ENCODE measurements around the gene TNFSF13B. TPM values are rescaled to one million over a fixed set of nuclear protein-coding genes. Genes with fewer than 3 reads are reported as not detected.

The TNFSF13B gene, protein sequence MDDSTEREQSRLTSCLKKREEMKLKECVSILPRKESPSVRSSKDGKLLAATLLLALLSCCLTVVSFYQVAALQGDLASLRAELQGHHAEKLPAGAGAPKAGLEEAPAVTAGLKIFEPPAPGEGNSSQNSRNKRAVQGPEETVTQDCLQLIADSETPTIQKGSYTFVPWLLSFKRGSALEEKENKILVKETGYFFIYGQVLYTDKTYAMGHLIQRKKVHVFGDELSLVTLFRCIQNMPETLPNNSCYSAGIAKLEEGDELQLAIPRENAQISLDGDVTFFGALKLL
- total RNA-seq, result 1 to 10 TPM; 1.1 to 4.5 (median 2.9) TPM
- polyA plus RNA-seq, result 10 to 100 TPM in 1 of 3 donors, 1 to 10 TPM in 2; 1.8 to 11.5 (median 3.7) TPM

DNA sequence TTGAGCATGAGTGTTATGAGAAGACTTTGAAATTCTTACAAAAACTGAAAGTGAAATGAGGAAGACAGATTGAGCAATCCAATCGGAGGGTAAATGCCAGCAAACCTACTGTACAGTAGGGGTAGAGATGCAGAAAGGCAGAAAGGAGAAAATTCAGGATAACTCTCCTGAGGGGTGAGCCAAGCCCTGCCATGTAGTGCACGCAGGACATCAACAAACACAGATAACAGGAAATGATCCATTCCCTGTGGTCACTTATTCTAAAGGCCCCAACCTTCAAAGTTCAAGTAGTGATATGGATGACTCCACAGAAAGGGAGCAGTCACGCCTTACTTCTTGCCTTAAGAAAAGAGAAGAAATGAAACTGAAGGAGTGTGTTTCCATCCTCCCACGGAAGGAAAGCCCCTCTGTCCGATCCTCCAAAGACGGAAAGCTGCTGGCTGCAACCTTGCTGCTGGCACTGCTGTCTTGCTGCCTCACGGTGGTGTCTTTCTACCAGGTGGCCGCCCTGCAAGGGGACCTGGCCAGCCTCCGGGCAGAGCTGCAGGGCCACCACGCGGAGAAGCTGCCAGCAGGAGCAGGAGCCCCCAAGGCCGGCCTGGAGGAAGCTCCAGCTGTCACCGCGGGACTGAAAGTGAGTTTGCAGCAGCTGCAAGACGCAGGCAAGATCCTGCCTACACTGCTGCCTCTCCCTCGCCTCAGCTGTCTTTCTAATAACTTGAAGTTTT, at the start of gene TNFSF13B:
Gene TNFSF13B, plus strand, starts transcription at position 118 of the 728 bp plus-strand sequence. Its CDS starts 178 bp downstream, at position 296.
- Histone ChIP-seq H3K27ac (peak within 1 kb of the TSS; percentile 33 to 63 (median 53)), H3K9me3 (no peaks in the 10 kb centered on the region), H3K36me3 (peaks cover 0 to 5% (median 0%) of the 10 kb centered on the region in 4 donors), H3K4me3 (peak within 1 kb of the TSS; percentile 1 to 46 (median 38)), H3K27me3 (no peaks in the 10 kb centered on the region), H3K4me1 (peaks cover 0 to 8% (median 0%) of the 10 kb centered on the region in 4 donors)
- 7 to 16% methylated on average over 16 of the region's 16 CpGs for WGBS, 2 donors
- DNase-seq, result peak; percentile 62
- TF ChIP-seq, protein P1, sequence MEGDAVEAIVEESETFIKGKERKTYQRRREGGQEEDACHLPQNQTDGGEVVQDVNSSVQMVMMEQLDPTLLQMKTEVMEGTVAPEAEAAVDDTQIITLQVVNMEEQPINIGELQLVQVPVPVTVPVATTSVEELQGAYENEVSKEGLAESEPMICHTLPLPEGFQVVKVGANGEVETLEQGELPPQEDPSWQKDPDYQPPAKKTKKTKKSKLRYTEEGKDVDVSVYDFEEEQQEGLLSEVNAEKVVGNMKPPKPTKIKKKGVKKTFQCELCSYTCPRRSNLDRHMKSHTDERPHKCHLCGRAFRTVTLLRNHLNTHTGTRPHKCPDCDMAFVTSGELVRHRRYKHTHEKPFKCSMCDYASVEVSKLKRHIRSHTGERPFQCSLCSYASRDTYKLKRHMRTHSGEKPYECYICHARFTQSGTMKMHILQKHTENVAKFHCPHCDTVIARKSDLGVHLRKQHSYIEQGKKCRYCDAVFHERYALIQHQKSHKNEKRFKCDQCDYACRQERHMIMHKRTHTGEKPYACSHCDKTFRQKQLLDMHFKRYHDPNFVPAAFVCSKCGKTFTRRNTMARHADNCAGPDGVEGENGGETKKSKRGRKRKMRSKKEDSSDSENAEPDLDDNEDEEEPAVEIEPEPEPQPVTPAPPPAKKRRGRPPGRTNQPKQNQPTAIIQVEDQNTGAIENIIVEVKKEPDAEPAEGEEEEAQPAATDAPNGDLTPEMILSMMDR (IDR thresholded peaks at IDR 0.05), result no peak
- TF ChIP-seq POLR2A (IDR thresholded peaks at IDR 0.05), result no peak
- no peak for TF ChIP-seq POLR2AphosphoS5 (IDR thresholded peaks at IDR 0.05)
- no peak for TF ChIP-seq EP300 (IDR thresholded peaks at IDR 0.05)
- intact Hi-C loops (cut with DNase I), result no loop called here

DNA sequence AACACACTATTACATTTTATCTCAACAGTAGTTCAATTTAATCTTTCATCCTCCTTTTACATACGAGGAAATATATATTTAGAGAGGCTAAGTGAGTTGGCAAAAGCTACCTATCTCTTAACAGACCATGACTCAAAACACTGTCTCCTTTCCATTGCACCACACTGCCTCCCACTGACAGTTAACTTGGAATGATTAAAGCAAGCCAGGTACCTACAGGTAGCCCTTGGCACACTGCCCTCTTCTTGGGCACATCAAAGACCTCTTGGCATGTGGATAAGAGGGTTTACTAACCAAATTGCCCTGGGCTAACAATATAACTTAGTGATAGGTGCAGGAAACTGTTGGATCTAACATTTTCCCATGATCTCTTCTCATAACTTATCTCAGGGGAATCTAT, 49.5 kb upstream of the TNFSF13B start:
- 8 to 27% methylated on average over 1 of the region's 1 CpG for WGBS, 2 donors
- intact Hi-C loops (cut with DNase I), result loop anchor here (10.0 kb wide), 1 partner anchor 675 kb away; no protein-coding TSS in a partner anchor

DNA sequence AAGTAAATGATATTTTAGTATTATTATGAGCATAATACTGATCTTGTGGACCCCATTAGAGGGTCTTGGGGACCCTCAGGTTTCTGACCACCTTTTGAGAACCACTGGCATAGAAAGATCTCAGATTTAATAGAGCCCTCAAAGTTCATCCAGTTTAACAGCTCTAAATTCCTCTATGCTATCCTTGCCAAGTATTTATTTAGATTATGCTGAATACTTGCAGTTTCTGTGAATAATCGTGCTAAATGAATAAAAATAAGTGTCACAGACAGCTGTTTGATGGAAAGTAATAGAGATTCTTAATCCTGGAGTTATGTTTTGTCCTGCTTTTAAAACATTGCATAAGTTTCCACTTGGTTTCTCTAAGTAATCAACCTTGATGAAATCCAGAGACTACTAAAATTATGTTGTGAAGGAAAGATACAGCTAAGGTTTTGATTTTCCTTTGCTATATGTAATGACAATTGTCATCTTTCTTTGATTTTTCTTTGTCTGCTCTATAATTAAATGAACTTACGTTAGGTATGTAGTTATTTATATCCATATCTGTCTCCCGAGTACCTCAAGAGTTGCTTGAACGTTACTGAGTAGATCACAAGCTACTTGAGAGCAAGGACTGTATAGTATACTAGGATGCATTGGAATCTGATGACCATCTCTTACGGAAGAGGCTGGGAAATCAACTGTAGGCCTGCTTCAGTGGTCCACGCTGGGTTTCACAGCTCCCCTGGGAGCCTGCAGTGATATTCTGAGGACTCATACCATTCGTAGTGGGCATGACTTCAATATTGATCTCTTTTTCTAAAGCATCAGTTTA, 45.6 kb upstream of the TNFSF13B start:
- no peak for DNase-seq
- intact Hi-C loops (cut with DNase I), result loop anchor here (10.0 kb wide), 1 partner anchor 671 kb away; no protein-coding TSS in a partner anchor
- no peaks in the 10 kb centered on the region for H3K36me3 ChIP-seq
- no peak overlapping the region for H3K4me3 ChIP-seq
- 84 to 87% methylated on average over 7 of the region's 7 CpGs for WGBS, 2 donors
- no peaks in the 10 kb centered on the region for H3K27me3 ChIP-seq
- no peaks in the 10 kb centered on the region for H3K9me3 ChIP-seq
- H3K27ac ChIP-seq, result peak overlapping the region in 3 of 4 donors; percentile 29 to 50 (median 47)
- TF ChIP-seq POLR2AphosphoS5 (IDR thresholded peaks at IDR 0.05) (peak in 3 of 4 donors; percentile 38 to 60 (median 39)), POLR2A (IDR thresholded peaks at IDR 0.05) (no peak)
- H3K4me1 ChIP-seq, result peaks cover 0 to 53% (median 44%) of the 10 kb centered on the region in 4 donors

More for the DNA sequence above, 49.5 kb upstream of the TNFSF13B start:
- Histone ChIP-seq H3K4me3 (no peak overlapping the region), H3K9me3 (no peaks in the 10 kb centered on the region), H3K27ac (peak overlapping the region in 2 of 4 donors; percentile 87 to 94), H3K36me3 (no peaks in the 10 kb centered on the region), H3K27me3 (no peaks in the 10 kb centered on the region), H3K4me1 (peaks cover 0 to 75% (median 57%) of the 10 kb centered on the region in 4 donors)
- no peak for DNase-seq
- TF ChIP-seq POLR2AphosphoS5 (IDR thresholded peaks at IDR 0.05) (no peak), EP300 (IDR thresholded peaks at IDR 0.05) (no peak), POLR2A (IDR thresholded peaks at IDR 0.05) (no peak)
- TF ChIP-seq, protein P1 (IDR thresholded peaks at IDR 0.05), result no peak

DNA sequence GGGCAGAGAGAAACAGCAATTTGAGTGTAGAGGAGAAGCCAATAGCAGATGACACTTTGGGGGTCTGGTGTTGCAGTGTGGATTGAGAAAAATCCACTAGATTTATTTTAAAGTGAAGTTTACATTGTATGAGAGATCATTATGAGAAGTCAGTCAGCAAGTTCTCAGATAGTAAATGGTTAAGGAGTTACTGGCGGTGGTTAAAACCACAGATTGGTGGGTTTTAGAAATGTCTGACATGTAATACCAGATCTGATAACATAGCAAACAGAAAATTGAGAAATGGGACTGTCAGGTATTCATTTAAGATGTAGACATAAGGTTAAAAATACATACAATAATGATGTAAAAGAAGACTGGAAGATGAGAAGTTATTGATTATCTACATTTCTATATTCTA, 44.1 kb upstream of the TNFSF13B start:
- no peaks in the 10 kb centered on the region for H3K27me3 ChIP-seq
- intact Hi-C loops (cut with DNase I), result loop anchor here (10.0 kb wide), 1 partner anchor 669 kb away; no protein-coding TSS in a partner anchor
- TF ChIP-seq EP300 (IDR thresholded peaks at IDR 0.05) (no peak), POLR2AphosphoS5 (IDR thresholded peaks at IDR 0.05) (no peak), POLR2A (IDR thresholded peaks at IDR 0.05) (no peak)
- TF ChIP-seq, protein P1 (IDR thresholded peaks at IDR 0.05), result no peak
- H3K4me3 ChIP-seq, result no peak overlapping the region
- no peaks in the 10 kb centered on the region for H3K9me3 ChIP-seq
- no peak for DNase-seq
- no peak overlapping the region for H3K27ac ChIP-seq
- H3K4me1 ChIP-seq, result peaks cover 0 to 38% (median 30%) of the 10 kb centered on the region in 4 donors
- peaks cover 0 to 8% (median 0%) of the 10 kb centered on the region in 4 donors for H3K36me3 ChIP-seq
- WGBS, 2 donors, result 47 to 84% methylated on average over 1 of the region's 1 CpG

Data from sigmoid colon (tissue), 7 donors.